ENCODE data around the gene IFNA8.
"Not testable (repeated sequence)": the region's sequence is repeated elsewhere in the genome, so short reads cannot be mapped to it uniquely, and the experiment has no call there.

IFNA8 gene

GRCh38 chr9:21408817-21409216 is at the start of gene IFNA8:
IFNA8 (plus strand) TSS chr9:21409117; CDS start chr9:21409177, 60 bp downstream.
- DNase-seq (ENCODE audit: low spot score) = no peak

GRCh38 chr9:21362287-21362686 is 46.6 kb upstream of the IFNA8 start:
- no peak for DNase-seq (ENCODE audit: low spot score)

- not testable (repeated sequence) for DNase-seq (ENCODE audit: low spot score)
Observed at GRCh38 chr9:21367169-21367568, 41.7 kb upstream of the IFNA8 start.

- no peak for DNase-seq (ENCODE audit: low spot score)
Observed at GRCh38 chr9:21367957-21368356, 41.0 kb upstream of the IFNA8 start, which contains the start of gene IFNA13. IFNA13 (minus strand) TSS chr9:21368057; CDS start chr9:21368010, 47 bp downstream.

- not testable (repeated sequence) for DNase-seq (ENCODE audit: low spot score)
Observed at GRCh38 chr9:21371467-21371866, 37.5 kb upstream of the IFNA8 start.

GRCh38 chr9:21381448-21382339 is 27.2 kb upstream of the IFNA8 start:
- peak; percentile 87 for DNase-seq (ENCODE audit: low spot score)

GRCh38 chr9:21383627-21384026 is 25.3 kb upstream of the IFNA8 start:
- DNase-seq (ENCODE audit: low spot score) = no peak

- DNase-seq (ENCODE audit: low spot score) = peak; percentile 30
Observed at GRCh38 chr9:21385131-21385670, 23.7 kb upstream of the IFNA8 start, which contains the start of gene IFNA2. IFNA2 (minus strand) TSS chr9:21385398; CDS start chr9:21385329, 69 bp downstream.

GRCh38 chr9:21392270-21392669 is 16.6 kb upstream of the IFNA8 start:
- DNase-seq (ENCODE audit: low spot score) = peak; percentile 83

- DNase-seq (ENCODE audit: low spot score) = peak; percentile 44
Observed at GRCh38 chr9:21395778-21396717, 12.9 kb upstream of the IFNA8 start.

GRCh38 chr9:21398955-21399489 is 9.9 kb upstream of the IFNA8 start:
- no peak for DNase-seq (ENCODE audit: low spot score)

- DNase-seq (ENCODE audit: low spot score) = no peak
Observed at GRCh38 chr9:21399956-21400355, 9.0 kb upstream of the IFNA8 start.

- no peak for DNase-seq (ENCODE audit: low spot score)
Observed at GRCh38 chr9:21402386-21403251, 6.3 kb upstream of the IFNA8 start.

GRCh38 chr9:21404146-21404545 is 4.8 kb upstream of the IFNA8 start:
- no peak for DNase-seq (ENCODE audit: low spot score)

- peak; percentile 76 for DNase-seq (ENCODE audit: low spot score)
Observed at GRCh38 chr9:21412107-21412506, 3.2 kb downstream of the IFNA8 start.

- DNase-seq (ENCODE audit: low spot score) = no peak
Observed at GRCh38 chr9:21413151-21413550, 4.2 kb downstream of the IFNA8 start.

- DNase-seq (ENCODE audit: low spot score) = peak; percentile 11
Observed at GRCh38 chr9:21413624-21414023, 4.7 kb downstream of the IFNA8 start.

- no peak for DNase-seq (ENCODE audit: low spot score)
Observed at GRCh38 chr9:21414220-21414940, 5.5 kb downstream of the IFNA8 start.

GRCh38 chr9:21415493-21416267 is 6.8 kb downstream of the IFNA8 start:
- no peak for DNase-seq (ENCODE audit: low spot score)
